ENCODE measurements around the gene IFT27. TPM values are rescaled to one million over a fixed set of nuclear protein-coding genes. Genes with fewer than 3 reads are reported as not detected.

IFT27 gene
- total and polyA plus RNA-seq, 4 experiments from 2014 or later, result 9.8 to 42.6 (median 24.7) TPM

GRCh38 chr22:36759481-36760159, 16.3 kb downstream of the IFT27 start:
- peaks cover 0 to 6% of the 10 kb centered on the region in 2 donors for H3K36me3 Mint-ChIP-seq
- H3K4me3 Mint-ChIP-seq, result no peak overlapping the region
- peaks cover 3% of the 10 kb centered on the region in 2 donors for H3K27me3 Mint-ChIP-seq
- Histone ChIP-seq H3K9me3 (ENCODE audit: control insufficient read depth in 1 of 2, low read length in 2 of 2) (no peaks in the 10 kb centered on the region), H3K36me3 (ENCODE audit: insufficient read depth, low read length) (no peaks in the 10 kb centered on the region), H3K4me3 (ENCODE audit: low read length in 2 of 2) (no peak overlapping the region), H3K27me3 (ENCODE audit: insufficient read depth, low read length) (no peaks in the 10 kb centered on the region), H3K27ac (ENCODE audit: low read depth, low read length) (no peak overlapping the region), H3K4me1 (ENCODE audit: insufficient read depth, low read length) (peaks cover 5% of the 10 kb centered on the region)
- no peak for DNase-seq
- intact Hi-C loops (cut with micrococcal nuclease), result no loop called here
- ChIA-PET POLR2A (ENCODE audit: partially characterized antibody) (no interaction called here), CTCF (ENCODE audit: partially characterized antibody) (interaction anchor here (1.0 to 6.8 kb wide), 3 partner anchors 11 to 218 kb away, joined by 3 to 52 read pairs (median 5); no protein-coding TSS in a partner anchor)
- H3K4me1 Mint-ChIP-seq, result peaks cover 2 to 13% (median 5%) of the 10 kb centered on the region in 4 donors
- H3K27ac Mint-ChIP-seq, result peak overlapping the region in 1 of 7 donors; percentile 23
- no peaks in the 10 kb centered on the region for H3K9me3 Mint-ChIP-seq

- Mint-ChIP-seq H3K27me3 (peaks cover 3 to 4% of the 10 kb centered on the region in 2 donors), H3K4me1 (peaks cover 2 to 13% (median 5%) of the 10 kb centered on the region in 4 donors), H3K4me3 (no peak overlapping the region), H3K9me3 (no peaks in the 10 kb centered on the region), H3K36me3 (peaks cover 0 to 6% of the 10 kb centered on the region in 2 donors), H3K27ac (no peak overlapping the region)
- Histone ChIP-seq H3K9me3 (ENCODE audit: control insufficient read depth in 1 of 2, low read length in 2 of 2) (no peaks in the 10 kb centered on the region), H3K36me3 (ENCODE audit: insufficient read depth, low read length) (no peaks in the 10 kb centered on the region), H3K4me3 (ENCODE audit: low read length in 2 of 2) (no peak overlapping the region), H3K27me3 (ENCODE audit: insufficient read depth, low read length) (no peaks in the 10 kb centered on the region), H3K4me1 (ENCODE audit: insufficient read depth, low read length) (peaks cover 5% of the 10 kb centered on the region), H3K27ac (ENCODE audit: low read depth, low read length) (no peak overlapping the region)
- DNase-seq, result no peak
- CTCF ChIA-PET (ENCODE audit: partially characterized antibody), result interaction anchor here (1.0 to 6.8 kb wide), 8 partner anchors 12 to 266 kb away, joined by 3 to 52 read pairs (median 4); partner anchors contain the start of gene IFT27
- intact Hi-C loops (cut with micrococcal nuclease), result no loop called here
- POLR2A ChIA-PET (ENCODE audit: partially characterized antibody), result interaction anchor here (1.2 kb wide), 1 partner anchor 17 kb away, joined by 3 read pairs; the partner anchor contains the start of gene IFT27
These were observed 17.1 kb downstream of the IFT27 start for GRCh38 chr22:36758792-36759271.

- H3K27me3 Mint-ChIP-seq, result peaks cover 6 to 8% of the 10 kb centered on the region in 2 donors
- POLR2A ChIA-PET (ENCODE audit: partially characterized antibody), result interaction anchor here (1.0 to 1.2 kb wide), 2 partner anchors 18 to 220 kb away, joined by 3 to 4 read pairs; partner anchors contain the start of gene IFT27
These were observed 18.2 kb downstream of the IFT27 start for GRCh38 chr22:36757668-36758211.

GRCh38 chr22:36756746-36757655, 18.9 kb downstream of the IFT27 start:
- no peak for DNase-seq
- Mint-ChIP-seq H3K36me3 (no peaks in the 10 kb centered on the region), H3K27me3 (peaks cover 6 to 11% of the 10 kb centered on the region in 2 donors), H3K4me1 (peaks cover 2 to 13% (median 5%) of the 10 kb centered on the region in 4 donors), H3K4me3 (no peak overlapping the region), H3K27ac (no peak overlapping the region), H3K9me3 (no peaks in the 10 kb centered on the region)
- no peak overlapping the region for H3K4me3 ChIP-seq (ENCODE audit: low read length in 2 of 2)
- H3K36me3 ChIP-seq (ENCODE audit: insufficient read depth, low read length), result no peaks in the 10 kb centered on the region
- H3K27me3 ChIP-seq (ENCODE audit: insufficient read depth, low read length), result peaks cover 4% of the 10 kb centered on the region
- intact Hi-C loops (cut with micrococcal nuclease), result loop anchor here (1.0 kb wide), 2 partner anchors 99 to 221 kb away; no protein-coding TSS in a partner anchor
- CTCF ChIA-PET (ENCODE audit: partially characterized antibody), result interaction anchor here (0.6 to 6.8 kb wide), 16 partner anchors 9 to 441 kb away, joined by 3 to 52 read pairs (median 5); partner anchors contain the start of gene IFT27
- no peak overlapping the region for H3K27ac ChIP-seq (ENCODE audit: low read depth, low read length)
- H3K9me3 ChIP-seq (ENCODE audit: control insufficient read depth in 1 of 2, low read length in 2 of 2), result no peaks in the 10 kb centered on the region
- peaks cover 5% of the 10 kb centered on the region for H3K4me1 ChIP-seq (ENCODE audit: insufficient read depth, low read length)
- POLR2A ChIA-PET (ENCODE audit: partially characterized antibody), result interaction anchor here (0.9 to 1.0 kb wide), 2 partner anchors 19 to 220 kb away, joined by 4 to 5 read pairs; partner anchors contain the start of gene IFT27

More at GRCh38 chr22:36757668-36758211, 18.2 kb downstream of the IFT27 start:
- Histone ChIP-seq H3K4me1 (ENCODE audit: insufficient read depth, low read length) (peaks cover 5% of the 10 kb centered on the region), H3K27me3 (ENCODE audit: insufficient read depth, low read length) (peaks cover 4% of the 10 kb centered on the region), H3K9me3 (ENCODE audit: control insufficient read depth in 1 of 2, low read length in 2 of 2) (no peaks in the 10 kb centered on the region), H3K4me3 (ENCODE audit: low read length in 2 of 2) (no peak overlapping the region), H3K36me3 (ENCODE audit: insufficient read depth, low read length) (no peaks in the 10 kb centered on the region), H3K27ac (ENCODE audit: low read depth, low read length) (no peak overlapping the region)
- CTCF ChIA-PET (ENCODE audit: partially characterized antibody), result interaction anchor here (0.6 to 6.8 kb wide), 21 partner anchors 8 to 319 kb away, joined by 3 to 52 read pairs (median 4); partner anchors contain the start of gene IFT27
- Mint-ChIP-seq H3K4me1 (peaks cover 2 to 13% (median 5%) of the 10 kb centered on the region in 4 donors), H3K4me3 (no peak overlapping the region), H3K36me3 (peaks cover 0 to 2% of the 10 kb centered on the region in 2 donors), H3K9me3 (no peaks in the 10 kb centered on the region), H3K27ac (no peak overlapping the region)
- intact Hi-C loops (cut with micrococcal nuclease), result loop anchor here (1.0 kb wide), 2 partner anchors 99 to 221 kb away; no protein-coding TSS in a partner anchor
- peak; percentile 56 to 71 (median 64) for DNase-seq

GRCh38 chr22:36756031-36756430, 19.9 kb downstream of the IFT27 start:
- intact Hi-C loops (cut with micrococcal nuclease), result no loop called here

GRCh38 chr22:36755316-36755715, 20.6 kb downstream of the IFT27 start:
- DNase-seq, result no peak
- no peaks in the 10 kb centered on the region for H3K36me3 ChIP-seq (ENCODE audit: insufficient read depth, low read length)
- POLR2A ChIA-PET (ENCODE audit: partially characterized antibody), result interaction anchor here (0.6 kb wide), 1 partner anchor 16 kb away, joined by 3 read pairs; no protein-coding TSS in a partner anchor
- H3K27me3 ChIP-seq (ENCODE audit: insufficient read depth, low read length), result peaks cover 4% of the 10 kb centered on the region
- no peak overlapping the region for H3K4me3 ChIP-seq (ENCODE audit: low read length in 2 of 2)
- H3K27ac Mint-ChIP-seq, result peak overlapping the region in 1 of 7 donors; percentile 65
- CTCF ChIA-PET (ENCODE audit: partially characterized antibody), result interaction anchor here (1.0 to 6.8 kb wide), 4 partner anchors 11 to 27 kb away, joined by 5 to 52 read pairs (median 8); no protein-coding TSS in a partner anchor
- no peaks in the 10 kb centered on the region for H3K36me3 Mint-ChIP-seq
- H3K4me3 Mint-ChIP-seq, result no peak overlapping the region
- peaks cover 2 to 13% (median 5%) of the 10 kb centered on the region in 4 donors for H3K4me1 Mint-ChIP-seq
- H3K9me3 ChIP-seq (ENCODE audit: control insufficient read depth in 1 of 2, low read length in 2 of 2), result no peaks in the 10 kb centered on the region
- peaks cover 5% of the 10 kb centered on the region for H3K4me1 ChIP-seq (ENCODE audit: insufficient read depth, low read length)
- no peaks in the 10 kb centered on the region for H3K9me3 Mint-ChIP-seq
- no peak overlapping the region for H3K27ac ChIP-seq (ENCODE audit: low read depth, low read length)
- H3K27me3 Mint-ChIP-seq, result peaks cover 6 to 11% of the 10 kb centered on the region in 2 donors
- intact Hi-C loops (cut with micrococcal nuclease), result no loop called here

More at GRCh38 chr22:36756031-36756430, 19.9 kb downstream of the IFT27 start:
- Histone ChIP-seq H3K9me3 (ENCODE audit: control insufficient read depth in 1 of 2, low read length in 2 of 2) (no peaks in the 10 kb centered on the region), H3K4me3 (ENCODE audit: low read length in 2 of 2) (no peak overlapping the region), H3K4me1 (ENCODE audit: insufficient read depth, low read length) (peaks cover 5% of the 10 kb centered on the region), H3K36me3 (ENCODE audit: insufficient read depth, low read length) (no peaks in the 10 kb centered on the region), H3K27me3 (ENCODE audit: insufficient read depth, low read length) (peaks cover 4% of the 10 kb centered on the region), H3K27ac (ENCODE audit: low read depth, low read length) (no peak overlapping the region)
- H3K4me3 Mint-ChIP-seq, result no peak overlapping the region
- DNase-seq, result no peak
- H3K4me1 Mint-ChIP-seq, result peaks cover 2 to 13% (median 5%) of the 10 kb centered on the region in 4 donors
- no peaks in the 10 kb centered on the region for H3K9me3 Mint-ChIP-seq
- peaks cover 6 to 11% of the 10 kb centered on the region in 2 donors for H3K27me3 Mint-ChIP-seq
- POLR2A ChIA-PET (ENCODE audit: partially characterized antibody), result no interaction called here
- no peak overlapping the region for H3K27ac Mint-ChIP-seq
- CTCF ChIA-PET (ENCODE audit: partially characterized antibody), result interaction anchor here (1.0 to 6.8 kb wide), 9 partner anchors 10 to 221 kb away, joined by 4 to 52 read pairs (median 10); partner anchors contain the start of gene IFT27
- H3K36me3 Mint-ChIP-seq, result no peaks in the 10 kb centered on the region
